GM03348 (cell line): ENCODE measurements around the gene GPRC5B.

Source experiments
- DNase-seq: peaks from one replicate; pipeline ENCODE4 v3.0.0; 2012; ENCODE audit warnings: low spot score

The GPRC5B gene, protein sequence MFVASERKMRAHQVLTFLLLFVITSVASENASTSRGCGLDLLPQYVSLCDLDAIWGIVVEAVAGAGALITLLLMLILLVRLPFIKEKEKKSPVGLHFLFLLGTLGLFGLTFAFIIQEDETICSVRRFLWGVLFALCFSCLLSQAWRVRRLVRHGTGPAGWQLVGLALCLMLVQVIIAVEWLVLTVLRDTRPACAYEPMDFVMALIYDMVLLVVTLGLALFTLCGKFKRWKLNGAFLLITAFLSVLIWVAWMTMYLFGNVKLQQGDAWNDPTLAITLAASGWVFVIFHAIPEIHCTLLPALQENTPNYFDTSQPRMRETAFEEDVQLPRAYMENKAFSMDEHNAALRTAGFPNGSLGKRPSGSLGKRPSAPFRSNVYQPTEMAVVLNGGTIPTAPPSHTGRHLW

DNA sequence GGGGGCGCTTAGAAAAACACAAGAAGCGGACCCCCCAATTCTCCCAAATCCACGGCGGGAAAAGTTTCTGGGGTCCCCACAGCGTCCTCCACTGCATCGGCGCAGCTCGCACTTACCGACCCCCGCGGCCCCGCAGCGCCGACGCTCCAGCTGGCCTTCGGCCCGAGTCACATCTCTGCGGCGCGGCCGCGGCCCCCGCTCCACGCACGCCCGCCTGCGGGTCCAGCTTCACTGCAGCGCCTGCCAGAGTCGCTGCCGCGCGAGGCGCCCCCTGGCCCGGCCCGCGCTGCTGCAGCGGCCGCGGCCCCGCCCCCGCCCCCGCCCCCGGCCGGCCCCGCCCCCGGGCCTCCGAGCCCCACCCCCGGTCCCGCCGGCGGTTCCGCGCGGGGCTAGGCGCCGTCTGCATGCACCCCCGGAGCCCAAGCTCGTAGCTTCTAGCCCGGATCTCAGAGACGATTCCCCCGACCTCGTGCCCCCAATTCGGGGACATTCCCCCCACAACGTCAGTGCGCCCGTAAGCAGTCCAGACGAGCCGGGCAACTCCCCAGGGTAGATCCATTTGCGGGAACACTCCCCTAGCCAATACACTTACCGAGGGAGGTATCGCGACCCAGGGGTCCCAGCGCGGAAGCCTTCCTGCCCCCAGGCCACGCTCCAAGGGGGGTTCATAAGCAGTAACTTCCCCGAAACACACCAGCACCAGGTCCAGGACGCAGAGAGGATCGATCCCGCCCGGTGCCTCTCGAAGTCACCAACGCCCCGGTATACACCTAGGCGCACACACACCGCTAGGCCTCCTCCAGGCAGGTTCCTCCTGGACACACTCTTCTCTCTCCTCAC lies at the start of gene GPRC5B:
Gene GPRC5B, minus strand, starts transcription at position 238 of the 840 bp plus-strand sequence. CDS start 12,003 bp downstream, outside the sequence.
- DNase-seq, result peak; percentile 91

DNA sequence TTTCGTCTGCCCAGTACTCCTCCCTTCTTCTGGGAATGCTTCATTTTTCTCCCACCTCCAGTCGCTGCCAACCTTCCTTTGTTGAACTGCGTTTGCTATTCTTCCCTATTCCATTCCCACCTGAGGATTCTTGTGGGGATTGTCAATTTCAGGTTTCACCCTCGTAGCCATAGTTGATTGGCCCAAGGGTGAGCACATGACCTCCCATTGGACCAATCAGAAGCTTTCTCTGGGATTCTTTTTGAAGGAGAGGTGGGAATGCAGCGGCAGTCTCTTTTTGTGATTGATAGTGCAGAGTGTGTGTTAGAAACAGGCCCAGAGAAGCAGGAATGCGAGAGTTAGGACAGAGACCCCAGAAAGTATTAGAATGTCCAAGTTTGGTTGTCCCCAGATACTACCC lies 49.1 kb upstream of the GPRC5B start:
- DNase-seq, result no peak

DNA sequence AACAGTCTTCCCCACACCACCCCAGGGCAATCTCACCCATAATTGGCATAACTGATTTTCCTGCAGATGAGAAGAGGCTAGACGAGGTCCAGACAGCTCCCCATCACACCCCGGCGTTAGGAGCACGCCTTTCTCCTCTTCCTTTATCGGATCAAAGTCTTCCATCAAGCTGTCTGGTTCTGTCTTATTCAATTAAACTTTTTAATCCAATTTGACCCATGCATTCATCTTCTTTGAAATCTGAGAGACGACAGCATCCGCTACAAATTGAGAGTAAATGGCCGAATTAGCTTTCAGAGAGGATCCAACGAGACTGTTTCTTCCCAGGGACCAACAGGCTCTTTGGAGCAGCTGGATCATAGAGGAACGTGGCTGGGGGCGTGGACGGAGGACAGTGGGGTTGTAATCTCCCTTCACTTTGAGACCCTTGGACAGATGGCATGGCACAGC lies 44.4 kb upstream of the GPRC5B start:
- no peak for DNase-seq

DNA sequence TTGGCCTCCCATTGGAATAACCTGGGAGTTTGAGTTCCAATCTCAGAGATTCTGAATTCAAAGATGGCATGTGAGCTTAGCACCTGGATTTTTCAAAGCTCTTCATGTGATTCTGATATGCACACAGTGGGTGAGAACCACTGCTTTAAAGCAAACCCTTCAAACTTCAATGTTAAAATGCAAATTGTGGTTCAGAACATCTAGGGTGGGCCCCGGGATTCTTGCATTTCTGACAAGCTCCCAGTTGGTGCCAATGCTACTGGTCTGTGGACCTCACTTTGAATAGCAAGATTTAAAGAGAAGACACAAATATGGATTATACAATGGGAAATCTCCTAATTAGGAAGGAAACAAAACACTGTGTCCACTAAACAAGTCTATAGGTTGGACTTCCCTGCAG lies 43.8 kb upstream of the GPRC5B start:
- no peak for DNase-seq

DNA sequence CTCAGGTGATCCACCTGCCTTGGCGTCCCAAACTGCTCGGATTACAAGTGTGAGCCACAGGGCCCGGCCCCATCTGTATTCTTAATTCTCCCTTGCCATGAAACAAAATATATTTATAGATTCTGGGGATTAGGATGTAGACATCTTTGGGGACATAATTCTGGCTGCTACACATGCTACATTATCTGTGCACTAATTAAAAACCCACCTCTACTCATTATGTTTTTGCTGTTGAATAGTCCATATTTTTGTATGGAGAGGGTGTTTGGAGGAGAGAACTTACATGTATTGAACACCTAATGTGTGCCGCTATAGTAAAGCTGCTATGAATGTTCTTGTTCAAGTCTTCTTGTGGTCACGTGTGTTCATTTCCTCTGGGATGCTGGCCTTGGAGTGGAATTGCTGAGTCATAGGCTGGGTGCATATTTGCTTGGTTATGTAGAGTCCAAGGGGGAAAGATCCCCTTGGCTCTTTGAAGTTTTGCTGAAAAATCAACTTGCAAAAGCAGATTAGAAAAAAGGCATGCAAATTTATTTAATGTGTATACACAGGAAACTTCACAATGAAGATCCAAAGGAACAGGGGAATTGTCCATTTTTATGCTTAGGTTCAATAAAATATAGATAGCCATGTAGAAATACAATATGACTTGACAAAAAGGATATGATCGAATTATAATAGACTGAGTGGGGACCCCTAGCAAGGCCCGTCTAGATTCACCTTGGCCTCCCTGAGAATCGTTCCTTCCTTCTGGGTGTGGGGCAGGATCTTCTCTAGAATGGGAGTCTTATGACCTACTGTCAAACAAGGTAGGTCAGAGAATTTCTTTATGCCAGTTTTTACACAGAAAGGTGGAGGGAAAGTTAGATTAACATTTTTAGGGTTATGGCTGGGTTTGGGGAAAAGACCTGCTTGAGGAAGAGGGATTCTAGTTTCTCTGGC lies 42.1 kb upstream of the GPRC5B start:
- peak; percentile 26 for DNase-seq

DNA sequence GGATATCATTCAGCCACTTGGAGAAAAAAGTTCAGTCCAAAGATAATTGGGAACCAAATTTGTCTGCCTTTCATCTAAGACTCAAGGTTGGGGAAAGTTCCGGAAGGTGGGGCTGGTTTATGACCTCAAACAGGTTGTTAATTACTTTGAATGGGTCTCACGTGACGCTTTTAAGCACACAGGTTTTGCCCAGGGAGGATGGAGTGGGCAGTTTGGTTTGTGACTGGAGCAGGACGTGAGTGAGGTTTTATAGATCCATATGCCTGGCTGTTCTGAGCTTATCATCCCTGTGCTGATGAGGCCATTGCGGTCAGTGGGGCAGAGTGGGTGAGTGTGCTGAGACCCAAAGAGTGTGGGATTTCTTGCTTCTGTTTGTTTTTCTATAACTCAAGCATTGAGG lies 38.7 kb upstream of the GPRC5B start:
- no peak for DNase-seq

DNA sequence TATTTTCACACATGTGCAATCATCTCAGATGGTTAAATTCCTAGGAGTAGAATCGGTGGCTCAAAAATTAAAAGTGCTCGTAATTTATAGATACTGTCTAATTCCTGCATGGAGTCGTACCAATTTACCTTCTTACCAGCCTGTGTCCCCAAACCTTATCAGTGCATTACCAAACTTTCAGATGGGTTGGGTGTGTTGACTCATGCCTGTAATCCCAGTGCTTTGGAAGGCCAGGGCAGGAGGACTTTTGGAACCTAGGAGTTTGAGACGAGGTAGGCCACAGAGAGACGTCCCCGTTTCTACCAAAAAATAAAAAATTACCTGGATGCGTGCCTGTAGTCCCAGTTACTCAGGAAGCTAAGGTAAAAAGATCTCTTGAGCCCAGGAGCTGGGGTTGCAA lies 34.5 kb upstream of the GPRC5B start:
- no peak for DNase-seq

DNA sequence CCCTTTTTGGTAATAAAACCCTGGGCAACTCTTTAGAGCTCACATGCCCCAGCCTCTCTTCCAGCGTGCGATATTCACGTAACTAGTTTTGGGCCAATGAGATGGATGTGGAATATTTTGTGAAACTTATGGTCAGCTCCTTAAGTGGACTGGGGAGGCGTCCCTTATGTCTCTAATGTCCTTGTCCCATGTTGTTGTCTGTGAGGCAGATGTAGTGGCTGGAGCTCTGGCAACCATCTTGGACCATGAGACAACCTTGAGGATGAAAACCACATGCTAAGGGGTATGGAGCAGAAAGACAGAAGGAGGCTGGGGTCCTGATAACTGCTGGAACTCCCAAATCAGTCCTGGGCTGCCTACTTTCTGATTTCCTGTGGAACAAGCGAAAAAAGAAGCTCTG lies 31.4 kb upstream of the GPRC5B start:
- DNase-seq, result no peak

DNA sequence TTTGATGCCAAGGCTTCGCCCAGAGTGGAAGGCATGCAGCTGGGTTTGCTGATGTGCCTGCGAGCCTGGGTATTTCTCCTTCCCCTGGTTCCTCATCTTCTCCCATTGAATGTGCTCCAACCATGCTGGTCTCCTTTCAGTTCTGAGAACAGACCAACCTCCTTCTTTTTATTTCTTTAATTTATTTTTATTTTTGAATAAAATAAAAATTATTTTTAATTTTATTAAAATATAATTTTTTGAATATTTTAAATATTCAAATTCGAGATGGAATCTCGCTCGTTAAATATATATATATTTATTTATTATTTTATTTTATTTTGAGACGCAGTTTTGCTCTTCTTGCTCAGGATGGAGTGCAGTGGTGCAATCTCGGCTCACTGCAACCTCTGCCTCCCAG lies 30.2 kb upstream of the GPRC5B start:
- DNase-seq, result no peak

DNA sequence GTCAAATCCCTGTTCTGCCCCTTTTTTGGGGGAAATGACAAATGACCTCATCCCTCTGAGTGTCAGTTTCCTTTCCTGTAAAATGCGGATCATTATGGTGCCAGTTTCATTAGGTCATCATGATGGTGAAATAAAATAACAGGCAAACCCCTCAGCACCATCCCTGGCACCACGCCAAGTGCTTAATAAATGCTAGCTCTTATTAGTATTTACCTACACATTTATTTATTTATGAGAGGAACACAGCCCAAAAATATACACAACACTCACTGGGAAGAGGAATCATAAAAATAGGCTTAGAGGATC lies 28.6 kb upstream of the GPRC5B start:
- no peak for DNase-seq

DNA sequence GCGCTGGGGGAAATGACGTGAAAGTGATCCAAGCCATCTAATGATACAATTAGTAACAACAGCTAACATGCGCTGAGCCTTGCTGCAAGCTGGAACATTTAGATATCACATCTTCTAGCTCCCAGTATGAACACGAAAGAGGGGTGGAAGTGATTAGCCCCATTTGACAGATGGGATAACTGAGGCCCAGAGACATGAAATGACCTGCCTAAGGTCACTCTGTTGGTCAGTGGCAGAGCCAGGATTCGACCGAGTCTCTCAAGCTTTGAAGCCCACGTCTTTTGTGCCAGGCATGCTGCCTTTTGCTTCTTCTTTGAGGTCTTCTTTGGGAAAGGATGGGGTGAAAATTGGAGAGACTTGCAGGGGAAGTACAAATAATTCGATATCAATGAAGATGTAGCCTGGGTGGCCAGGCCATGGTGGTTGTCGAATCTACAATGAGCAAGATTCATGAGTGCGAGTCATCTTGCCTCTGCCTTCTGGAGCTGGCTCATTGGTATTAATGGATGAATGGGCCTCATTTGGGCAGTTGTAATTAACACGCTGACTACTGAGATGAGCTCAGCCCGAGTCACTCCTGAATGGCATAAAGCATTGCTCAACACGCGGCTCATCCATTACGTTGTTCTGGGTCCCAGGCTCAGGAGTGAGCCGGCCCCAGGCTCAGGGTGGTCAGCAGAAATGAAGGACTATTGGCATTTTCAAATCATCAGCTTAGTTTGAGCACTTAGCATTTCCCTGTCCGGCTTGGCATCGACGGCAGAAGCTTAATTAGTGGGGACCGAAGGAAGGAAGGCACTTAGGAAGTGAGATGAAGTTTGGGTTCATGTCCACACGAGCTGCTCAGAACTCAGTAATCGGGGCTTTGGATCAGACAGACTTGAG lies 28.0 kb upstream of the GPRC5B start:
- DNase-seq, result no peak

DNA sequence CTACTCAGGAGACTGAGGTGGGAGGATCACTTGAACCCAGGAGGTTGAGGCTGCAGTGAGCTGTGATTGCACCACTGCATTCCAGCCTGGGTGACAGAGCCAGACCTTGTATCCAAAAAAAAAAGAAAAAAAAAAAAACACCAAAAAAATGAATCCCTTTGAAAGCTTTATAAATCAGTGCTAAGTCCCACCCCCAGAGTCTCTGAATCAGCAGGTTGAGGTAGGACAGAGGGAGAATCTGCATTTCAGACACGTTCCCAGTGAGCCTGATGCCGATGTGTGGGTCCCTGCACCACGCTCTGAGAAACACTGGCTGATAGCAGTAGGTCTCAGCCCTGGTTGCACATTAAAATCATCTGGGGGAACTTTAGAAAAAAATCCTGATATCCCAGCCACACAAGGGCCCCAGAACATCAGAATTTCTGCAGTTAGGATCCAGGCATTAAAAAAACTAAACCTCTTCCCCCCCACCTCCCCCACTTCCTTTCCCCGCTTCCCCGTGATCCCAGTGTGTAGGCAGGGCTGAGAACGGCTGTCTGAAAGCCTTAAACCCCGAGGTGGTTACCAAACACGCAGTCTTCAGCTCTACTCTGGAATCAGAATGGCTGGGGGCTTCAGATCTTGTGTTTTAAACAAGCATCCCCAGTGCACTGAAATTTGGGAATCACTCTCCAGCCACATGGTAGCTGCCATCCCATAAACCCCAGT lies 27.3 kb upstream of the GPRC5B start:
- DNase-seq, result no peak

DNA sequence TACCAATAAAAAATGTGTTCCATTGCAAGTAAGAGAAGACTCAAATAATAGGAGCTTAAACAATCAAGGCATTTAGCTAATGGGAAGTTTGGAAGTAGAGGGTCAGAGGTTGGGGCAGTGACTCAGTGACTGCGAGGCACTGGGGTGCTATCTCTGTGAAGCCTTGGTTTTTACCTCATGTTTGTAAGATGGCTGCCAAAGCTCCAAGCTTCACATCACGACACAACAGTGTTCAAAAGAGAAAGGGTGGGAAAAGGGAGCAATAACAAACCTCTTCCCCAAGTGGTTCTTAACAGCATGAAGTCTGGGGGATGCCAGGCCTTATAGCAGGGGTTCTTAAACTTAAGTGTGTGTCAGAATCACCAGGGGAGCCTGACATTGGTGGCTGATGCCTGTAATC lies 26.6 kb upstream of the GPRC5B start:
- DNase-seq, result no peak

DNA sequence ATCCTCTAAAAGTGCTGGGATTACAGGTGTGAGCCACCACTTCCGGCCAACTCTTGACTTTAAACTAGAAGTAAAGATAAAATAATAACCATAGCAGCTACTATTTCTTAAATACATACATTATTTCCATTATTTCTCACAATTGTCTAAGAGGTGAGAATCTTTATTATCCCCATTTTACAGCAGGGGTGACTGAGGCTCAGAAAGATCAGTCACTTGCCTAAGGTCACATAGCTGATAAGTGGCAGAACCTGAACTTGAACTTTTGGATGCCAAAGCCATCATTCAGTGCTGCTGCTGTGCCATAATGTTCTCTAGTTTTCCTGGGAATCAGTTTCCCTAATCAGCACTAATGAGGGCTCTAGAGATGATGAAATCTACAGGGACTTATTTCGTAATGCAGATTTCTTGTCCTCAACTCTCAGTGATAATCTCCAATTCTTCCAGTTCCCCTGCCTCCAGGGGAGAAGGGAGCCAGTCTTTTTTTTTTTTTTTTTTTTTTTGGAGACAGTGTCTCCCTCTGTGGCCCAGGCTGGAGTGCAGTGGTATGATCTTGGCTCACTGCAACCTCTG lies 25.2 kb upstream of the GPRC5B start:
- DNase-seq, result no peak

DNA sequence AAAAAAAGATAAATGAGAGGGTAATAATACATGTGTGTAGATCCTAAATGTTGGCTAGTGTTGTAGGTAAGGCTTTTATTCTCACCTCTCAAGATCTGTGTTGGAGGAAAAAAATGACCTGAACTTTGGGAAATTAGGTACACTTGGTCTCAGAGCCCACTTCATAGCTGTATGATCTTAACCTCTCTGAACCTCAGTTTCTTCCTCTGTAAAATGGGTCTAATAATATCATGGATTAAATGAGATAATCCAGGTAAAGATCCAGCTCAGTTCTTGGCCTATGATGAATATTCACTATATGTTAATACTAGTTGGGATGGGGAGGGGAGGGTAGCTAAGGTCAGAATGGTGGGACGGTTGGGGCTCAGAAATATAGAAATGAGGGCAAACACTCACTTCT lies 24.3 kb upstream of the GPRC5B start:
- no peak for DNase-seq

DNA sequence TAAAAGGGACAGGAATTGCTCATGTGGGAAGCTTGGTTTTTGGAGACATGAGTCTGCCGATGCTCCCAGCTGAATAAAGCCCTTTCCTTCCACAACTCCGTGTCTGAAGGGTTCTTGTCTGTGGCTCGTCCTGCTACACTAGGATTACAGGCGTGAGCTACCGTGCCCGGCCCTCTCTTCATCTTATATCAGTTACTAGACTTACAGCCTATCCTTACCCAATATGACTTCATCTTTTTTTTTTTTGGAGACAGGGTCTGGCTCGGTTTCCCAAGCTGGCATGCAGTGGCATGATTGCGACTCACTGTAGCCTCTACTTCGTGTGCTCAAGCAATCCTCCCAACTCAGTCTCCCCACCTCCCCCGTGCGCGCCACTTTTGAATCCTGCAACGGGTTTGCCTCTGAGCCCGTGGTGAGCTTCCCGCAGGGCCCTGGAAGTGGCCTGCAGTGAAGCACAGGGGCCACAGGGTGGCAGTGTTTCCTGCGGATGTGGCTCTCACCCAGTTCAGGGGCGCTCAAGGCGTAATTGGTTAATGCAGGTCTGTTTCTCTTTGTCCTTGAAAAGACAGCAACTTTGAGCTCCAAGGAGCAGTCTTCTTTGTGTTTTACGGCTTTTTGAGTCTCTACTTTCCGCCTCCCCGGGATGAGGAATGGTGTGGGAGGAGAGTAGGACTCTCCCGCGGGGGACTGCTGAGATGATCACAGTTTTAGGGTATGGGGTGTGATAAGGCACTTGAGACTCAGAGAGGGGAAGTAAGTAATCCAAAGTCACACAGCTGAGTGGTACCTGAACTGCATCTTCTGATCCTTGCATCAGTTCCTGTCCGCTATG lies 22.7 kb upstream of the GPRC5B start:
- peak; percentile 88 for DNase-seq

DNA sequence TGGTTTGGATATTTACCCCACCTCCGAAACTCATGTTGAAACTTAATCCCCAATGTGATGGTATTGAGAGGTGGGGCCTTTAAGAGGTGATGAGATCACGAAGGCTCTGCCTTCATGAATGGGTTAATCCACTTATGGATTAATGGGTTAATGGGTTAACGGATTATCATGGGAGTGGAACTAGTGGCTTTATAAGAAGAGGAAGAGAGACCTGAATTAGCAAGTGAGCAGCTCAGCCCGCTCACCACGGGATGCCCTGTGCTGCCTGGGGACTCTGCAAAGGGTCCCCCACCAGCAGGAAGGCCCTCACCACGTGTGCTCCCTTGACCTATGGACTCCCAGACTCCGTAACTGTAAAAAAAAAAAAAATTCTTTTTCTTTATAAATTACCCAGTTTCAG lies 16.5 kb upstream of the GPRC5B start:
- DNase-seq, result no peak

DNA sequence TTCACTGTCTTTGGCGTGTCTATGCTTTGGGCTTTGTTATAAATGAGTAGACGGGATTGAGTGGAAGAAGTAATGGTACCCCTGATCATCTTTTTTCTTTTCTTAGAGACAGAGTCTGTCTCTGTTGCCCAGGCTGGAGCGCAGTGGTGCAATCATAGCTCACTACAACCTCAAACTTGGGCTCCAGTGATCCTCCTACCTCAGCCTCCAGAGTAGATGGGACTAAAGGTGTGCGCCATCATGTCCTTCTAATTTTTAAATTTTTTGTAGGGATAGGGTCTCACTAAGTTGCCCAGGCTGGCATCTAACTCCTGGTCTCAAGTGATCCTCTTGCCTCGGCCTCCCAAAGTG lies 14.9 kb upstream of the GPRC5B start:
- DNase-seq, result no peak

DNA sequence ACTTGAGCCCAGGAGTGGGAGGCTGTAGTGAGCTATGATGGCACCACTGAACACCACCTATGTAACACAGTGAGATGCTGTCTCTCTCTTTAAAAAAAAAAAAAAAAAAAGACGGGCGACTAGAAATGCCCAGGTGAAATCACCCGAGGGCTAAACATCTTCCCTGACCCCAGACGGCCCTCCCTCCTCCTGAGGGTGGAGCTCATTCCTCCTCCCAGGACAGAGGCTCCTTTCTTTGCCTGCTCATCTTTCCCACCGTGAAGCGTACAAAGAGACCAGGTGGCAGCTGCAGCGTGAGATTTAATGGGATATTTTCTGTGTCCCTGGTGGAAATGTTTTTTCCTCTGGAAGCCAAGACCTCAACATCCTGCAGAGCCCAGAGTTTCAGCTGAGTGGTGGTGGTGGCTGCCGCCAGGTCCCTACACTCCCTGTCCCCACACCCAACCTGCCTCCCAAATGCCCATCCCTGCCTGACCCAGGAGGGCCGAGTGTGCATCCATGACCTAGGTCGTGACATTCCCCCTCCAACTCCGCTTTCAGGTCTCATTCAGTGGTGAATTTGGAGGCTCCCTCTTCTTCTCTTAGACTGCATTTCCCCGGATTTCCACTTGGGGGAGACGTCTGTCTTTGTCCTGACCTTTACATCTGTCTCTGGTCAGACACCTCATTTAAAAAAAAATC lies 14.4 kb upstream of the GPRC5B start:
- peak; percentile 80 for DNase-seq
